Lower lobe of right lung (tissue), 2 donors: ENCODE results near the gene FAM3C. TPM values are rescaled to one million over a fixed set of nuclear protein-coding genes. Genes with fewer than 3 reads are reported as not detected.

Source experiments
- ATAC-seq, 2 donors: fragments of 200-7000 bp; cut with Tn5 transposase; one replicate each; pipeline ENCODE4 v1.9.1; 2020 to 2022; ENCODE audit warnings: mild to moderate bottlenecking in 2 of 2, moderate library complexity in 2 of 2
- DNase-seq: peaks from one replicate; pipeline ENCODE4 v3.0.0-alpha.2; 2020
- H3K27ac ChIP-seq: fragments of 200-600 bp; one replicate; pipeline ENCODE4 v1.8.0; 2022
- H3K27me3 ChIP-seq: fragments of 200-600 bp; one replicate; pipeline ENCODE4 v1.8.0; 2022; ENCODE audit warnings: low read depth
- H3K36me3 ChIP-seq: fragments of 200-600 bp; one replicate; pipeline ENCODE4 v1.8.0; 2022; ENCODE audit warnings: mild to moderate bottlenecking
- H3K4me1 ChIP-seq: fragments of 200-600 bp; one replicate; pipeline ENCODE4 v1.8.0; 2022
- H3K4me3 ChIP-seq: fragments of 200-600 bp; one replicate; pipeline ENCODE4 v1.8.0; 2022; ENCODE audit warnings: mild to moderate bottlenecking
- H3K9me3 ChIP-seq: fragments of 200-600 bp; one replicate; pipeline ENCODE4 v1.8.0; 2022
- intact Hi-C: fragments of 100-400 bp; cut with DNase I; formaldehyde crosslinking; loops from one replicate; pipeline ENCODE4 v1.11.0; 2022
- total RNA-seq: library from RNA; stranded (reverse); fragmentation: NEBNext Ultra II Directional; extraction: Animal tissue kit (Norgen Biotek cat#: 25700); gene quantifications from one replicate; pipeline ENCODE4 v1.2.1, GENCODE V29; 2021
- TF ChIP-seq, protein P1 (sequence below): fragments of 200-600 bp; IDR thresholded peaks from one replicate; pipeline ENCODE4 v1.8.0; 2022; ENCODE audit warnings: antibody characterized with exemption, mild to moderate bottlenecking
- donor health status: DM: no; HTN: yes; CAD: no; lungs with severe emphysema.

Gene FAM3C
- total RNA-seq, 1 donor from 2014 or later: 35.3 TPM

DNA sequence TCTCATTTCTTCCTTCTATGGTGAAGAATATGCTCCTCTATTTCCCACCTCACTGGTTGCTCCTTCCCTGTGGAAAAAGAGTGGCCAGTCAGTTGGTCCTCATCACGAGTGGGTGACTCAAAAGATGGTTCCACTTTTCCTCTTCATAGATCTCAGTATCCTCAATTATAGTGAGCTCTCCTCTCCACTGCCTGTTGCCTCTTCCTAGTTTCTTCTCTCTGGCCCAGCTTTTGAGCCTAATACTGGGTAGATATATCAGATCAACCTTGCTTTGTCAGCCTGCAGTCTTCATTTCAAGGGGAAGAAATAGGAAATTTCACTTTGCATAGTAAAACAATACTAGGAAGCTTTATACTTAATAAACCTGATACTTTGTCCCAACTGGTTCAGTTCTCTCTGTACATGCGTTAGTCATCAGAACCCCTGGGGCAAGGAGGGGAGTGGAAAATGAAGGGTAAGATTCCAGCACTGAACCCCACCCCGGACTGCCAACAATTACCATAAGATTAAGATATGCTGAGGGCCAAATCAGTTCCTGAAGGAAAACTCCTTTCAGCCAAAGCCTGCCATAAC lies 82.8 kb downstream of the FAM3C start:
- H3K4me1 ChIP-seq: no peaks in the 10 kb centered on the region
- no peak overlapping the region for H3K4me3 ChIP-seq
- H3K27me3 ChIP-seq: no peaks in the 10 kb centered on the region
- ATAC-seq: no peak
- H3K36me3 ChIP-seq: no peaks in the 10 kb centered on the region
- H3K9me3 ChIP-seq: no peaks in the 10 kb centered on the region
- no peak for DNase-seq
- intact Hi-C loops: no loop called here
- H3K27ac ChIP-seq: no peak overlapping the region
- TF ChIP-seq, protein P1, sequence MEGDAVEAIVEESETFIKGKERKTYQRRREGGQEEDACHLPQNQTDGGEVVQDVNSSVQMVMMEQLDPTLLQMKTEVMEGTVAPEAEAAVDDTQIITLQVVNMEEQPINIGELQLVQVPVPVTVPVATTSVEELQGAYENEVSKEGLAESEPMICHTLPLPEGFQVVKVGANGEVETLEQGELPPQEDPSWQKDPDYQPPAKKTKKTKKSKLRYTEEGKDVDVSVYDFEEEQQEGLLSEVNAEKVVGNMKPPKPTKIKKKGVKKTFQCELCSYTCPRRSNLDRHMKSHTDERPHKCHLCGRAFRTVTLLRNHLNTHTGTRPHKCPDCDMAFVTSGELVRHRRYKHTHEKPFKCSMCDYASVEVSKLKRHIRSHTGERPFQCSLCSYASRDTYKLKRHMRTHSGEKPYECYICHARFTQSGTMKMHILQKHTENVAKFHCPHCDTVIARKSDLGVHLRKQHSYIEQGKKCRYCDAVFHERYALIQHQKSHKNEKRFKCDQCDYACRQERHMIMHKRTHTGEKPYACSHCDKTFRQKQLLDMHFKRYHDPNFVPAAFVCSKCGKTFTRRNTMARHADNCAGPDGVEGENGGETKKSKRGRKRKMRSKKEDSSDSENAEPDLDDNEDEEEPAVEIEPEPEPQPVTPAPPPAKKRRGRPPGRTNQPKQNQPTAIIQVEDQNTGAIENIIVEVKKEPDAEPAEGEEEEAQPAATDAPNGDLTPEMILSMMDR: no peak

- no peak for DNase-seq
- Histone ChIP-seq H3K4me3 (no peak overlapping the region), H3K27me3 (no peaks in the 10 kb centered on the region), H3K9me3 (no peaks in the 10 kb centered on the region), H3K36me3 (no peaks in the 10 kb centered on the region), H3K27ac (no peak overlapping the region), H3K4me1 (no peaks in the 10 kb centered on the region)
- intact Hi-C loops: no loop called here
- no peak for ATAC-seq
- TF ChIP-seq, protein P1: no peak
These were observed 89.0 kb downstream of the FAM3C start for GRCh38 chr7:121307021-121307574.

DNA sequence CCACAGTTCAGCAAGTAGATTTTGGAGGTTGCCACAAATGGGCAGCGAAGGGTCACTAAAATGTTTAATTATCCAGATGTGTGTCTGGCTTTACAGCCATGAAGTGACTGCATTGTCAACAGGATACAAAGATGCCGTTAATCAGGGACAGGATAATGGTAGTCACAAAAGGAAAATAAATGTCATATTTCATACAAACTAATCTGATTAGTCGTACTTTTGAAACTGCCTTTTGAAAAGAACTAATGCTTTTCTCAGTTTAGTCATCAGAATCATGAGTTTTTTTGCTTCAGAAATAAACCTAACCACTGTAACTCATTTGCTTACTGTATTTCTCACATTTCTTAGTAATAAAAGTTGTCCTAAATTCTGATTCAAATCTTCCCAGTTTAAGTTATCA lies 89.5 kb downstream of the FAM3C start:
- Histone ChIP-seq H3K27me3 (no peaks in the 10 kb centered on the region), H3K4me3 (no peak overlapping the region), H3K4me1 (no peaks in the 10 kb centered on the region), H3K9me3 (no peaks in the 10 kb centered on the region), H3K27ac (no peak overlapping the region), H3K36me3 (no peaks in the 10 kb centered on the region)
- ATAC-seq (no peak), DNase-seq (no peak)
- TF ChIP-seq, protein P1: no peak
- intact Hi-C loops: no loop called here

- H3K36me3 ChIP-seq: no peaks in the 10 kb centered on the region
- intact Hi-C loops: no loop called here
- no peak overlapping the region for H3K27ac ChIP-seq
- ATAC-seq (no peak), DNase-seq (no peak)
- H3K9me3 ChIP-seq: no peaks in the 10 kb centered on the region
- no peaks in the 10 kb centered on the region for H3K4me1 ChIP-seq
- H3K4me3 ChIP-seq: no peak overlapping the region
- TF ChIP-seq, protein P1: no peak
- no peaks in the 10 kb centered on the region for H3K27me3 ChIP-seq
These were observed 91.0 kb downstream of the FAM3C start for GRCh38 chr7:121305109-121305508.

DNA sequence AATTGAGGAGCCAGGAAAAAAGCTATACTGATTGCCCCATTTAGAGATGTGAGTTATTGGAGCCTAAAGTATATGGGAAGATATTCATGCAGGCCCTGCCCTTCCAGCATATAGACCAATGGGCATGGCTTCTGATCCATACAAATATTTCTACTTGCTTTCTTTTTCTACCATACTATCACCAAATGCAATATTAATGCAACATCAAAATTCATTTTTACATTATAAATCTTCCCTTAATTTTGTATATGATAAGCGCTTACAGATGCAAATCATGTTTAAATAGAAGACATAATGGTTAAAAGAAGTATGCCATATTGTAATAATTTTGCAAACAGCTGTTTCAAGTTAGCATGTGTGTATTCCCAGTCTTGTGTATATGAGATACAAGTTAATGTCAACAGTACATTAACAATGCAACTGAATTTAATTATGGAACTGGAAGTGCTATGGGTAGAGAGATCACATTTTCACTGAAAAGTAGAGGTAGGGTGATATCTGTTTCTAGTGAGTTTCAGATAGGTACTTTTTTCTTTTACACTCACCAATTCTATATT lies 91.9 kb downstream of the FAM3C start:
- no peaks in the 10 kb centered on the region for H3K36me3 ChIP-seq
- no peaks in the 10 kb centered on the region for H3K4me1 ChIP-seq
- no peaks in the 10 kb centered on the region for H3K9me3 ChIP-seq
- intact Hi-C loops: no loop called here
- TF ChIP-seq, protein P1: no peak
- no peak for ATAC-seq
- no peak overlapping the region for H3K4me3 ChIP-seq
- no peak for DNase-seq
- no peaks in the 10 kb centered on the region for H3K27me3 ChIP-seq
- H3K27ac ChIP-seq: no peak overlapping the region
